Fibroblast of lung (primary cell): ENCODE measurements around the gene SCAPER. TPM values are rescaled to one million over a fixed set of nuclear protein-coding genes. Genes with fewer than 3 reads are reported as not detected.

Source experiments
- DNase-seq, 2 donors: peaks; one replicate each; pipeline versions ENCODE4 v3.0.0 to v3.0.0-alpha.2; 2010; ENCODE audit warnings: low read depth in 2 of 2
- H2AFZ ChIP-seq: 2 replicates; pipeline ENCODE4 v1.5.1; 2012; ENCODE audit warnings: low read length, control low read depth, inconsistent platforms
- H3K27ac ChIP-seq: 2 replicates; pipeline ENCODE4 v1.5.1; 2011; ENCODE audit warnings: low read length, control low read depth; ENCODE audit not compliant: insufficient read depth
- H3K27me3 ChIP-seq: 2 replicates; pipeline ENCODE4 v1.5.1; 2011; ENCODE audit warnings: mild to moderate bottlenecking, low read length; ENCODE audit not compliant: control insufficient read depth, insufficient read depth
- H3K36me3 ChIP-seq: 2 replicates; pipeline ENCODE4 v1.5.1; 2011; ENCODE audit warnings: low read length; ENCODE audit not compliant: control insufficient read depth, insufficient read depth
- H3K4me1 ChIP-seq: 2 replicates; pipeline ENCODE4 v1.5.1; 2011; ENCODE audit warnings: low read length; ENCODE audit not compliant: control insufficient read depth, insufficient read depth; ENCODE audit errors: extremely low read depth
- H3K4me2 ChIP-seq: 2 replicates; pipeline ENCODE4 v1.5.1; 2011; ENCODE audit warnings: low read length, control low read depth; ENCODE audit not compliant: insufficient read depth; ENCODE audit errors: extremely low read depth
- H3K4me3 ChIP-seq, 4 experiments: fragments of 200-600 bp in 1 of 4; sonication (generic) in 1 of 4; replicated peaks in 1 of 4; 2 replicates each; pipeline ENCODE4 v1.5.1; 2011 to 2016; ENCODE audit warnings: low read length in 4 of 4, low read depth in 3 of 4, mild to moderate bottlenecking in 3 of 4, control low read depth in 2 of 4, inconsistent platforms in 1 of 4, mixed read lengths in 1 of 4; ENCODE audit not compliant: insufficient read depth in 1 of 4; ENCODE audit errors: control extremely low read depth in 1 of 4
- H3K79me2 ChIP-seq: 2 replicates; pipeline ENCODE4 v1.5.1; 2012; ENCODE audit warnings: mild to moderate bottlenecking, low read length, inconsistent platforms; ENCODE audit not compliant: control insufficient read depth, insufficient read depth
- H3K9ac ChIP-seq: 2 replicates; pipeline ENCODE4 v1.5.1; 2011; ENCODE audit warnings: mild to moderate bottlenecking, low read length, control low read depth; ENCODE audit not compliant: insufficient read depth
- H3K9me3 ChIP-seq: 2 replicates; pipeline ENCODE4 v1.5.1; 2012; ENCODE audit warnings: low read depth, low read length; ENCODE audit not compliant: control insufficient read depth, insufficient read depth
- H4K20me1 ChIP-seq: 2 replicates; pipeline ENCODE4 v1.5.1; 2011; ENCODE audit warnings: low read length; ENCODE audit not compliant: control insufficient read depth, insufficient read depth; ENCODE audit errors: extremely low read depth
- CTCF ChIP-seq, 2 donors: IDR thresholded peaks in 1 of 2; conservative IDR thresholded peaks in 1 of 2; 1 replicate in 1 of 2; 2 replicates in 1 of 2; pipeline ENCODE4 v1.5.1; 2011 to 2012; ENCODE audit warnings: low read length in 2 of 2, control low read depth in 1 of 2, inconsistent platforms in 1 of 2, low read depth in 1 of 2, mild to moderate bottlenecking in 1 of 2
- EZH2 ChIP-seq: IDR thresholded peaks from 2 replicates; pipeline ENCODE4 v1.5.1; 2012; ENCODE audit warnings: low read length, control low read depth, mild to moderate bottlenecking; ENCODE audit errors: missing control alignments
- polyA plus RNA-seq, 2 donors: library from polyadenylated mRNA; depleted of rRNA in 1 of 2; stranded (reverse) in 1 of 2; unstranded in 1 of 2; fragments of >200 nt; gene quantifications; 2 replicates each; pipeline ENCODE4 v1.2.1, GENCODE V29; 2011 to 2012; ENCODE audit warnings: missing spikeins in 1 of 2
- total RNA-seq: library from RNA; depleted of rRNA; stranded (reverse); fragments of >200 nt; gene quantifications from 2 replicates; pipeline ENCODE4 v1.2.1, GENCODE V29; 2014

The SCAPER gene
- total and polyA plus RNA-seq, 2 donors (not counting 1 experiment from before 2014, with no cell fraction given): 2.3 to 9.1 TPM

GRCh38 chr15:76865548-76865991 is 39.6 kb downstream of the SCAPER start:
- no peak overlapping the region for H3K27ac ChIP-seq
- TF ChIP-seq EZH2: no peak
- TF ChIP-seq CTCF (conservative IDR thresholded peaks at IDR 0.05 in 1 of 2, IDR thresholded peaks at IDR 0.05 in 1 of 2; ENCODE audit: low read depth in 1 of 2, low read length in 2 of 2): no peak
- no peak overlapping the region for H3K9ac ChIP-seq

GRCh38 chr15:76864586-76864985 is 40.6 kb downstream of the SCAPER start:
- no peaks in the 10 kb centered on the region for H3K4me1 ChIP-seq
- H3K4me3 ChIP-seq: no peak overlapping the region
- H3K79me2 ChIP-seq: no peaks in the 10 kb centered on the region
- no peaks in the 10 kb centered on the region for H3K36me3 ChIP-seq
- H4K20me1 ChIP-seq: no peaks in the 10 kb centered on the region
- H2AFZ ChIP-seq: no peak overlapping the region
- no peak overlapping the region for H3K9ac ChIP-seq
- H3K4me2 ChIP-seq: no peak overlapping the region
- H3K27me3 ChIP-seq: no peaks in the 10 kb centered on the region
- TF ChIP-seq EZH2: no peak
- no peak for TF ChIP-seq CTCF (conservative IDR thresholded peaks at IDR 0.05 in 1 of 2, IDR thresholded peaks at IDR 0.05 in 1 of 2; ENCODE audit: low read depth in 1 of 2, low read length in 2 of 2)
- no peak for DNase-seq
- no peaks in the 10 kb centered on the region for H3K9me3 ChIP-seq
- H3K27ac ChIP-seq: no peak overlapping the region

More at GRCh38 chr15:76865548-76865991, 39.6 kb downstream of the SCAPER start:
- Histone ChIP-seq H3K4me1 (no peaks in the 10 kb centered on the region), H3K9me3 (no peaks in the 10 kb centered on the region), H4K20me1 (no peaks in the 10 kb centered on the region), H3K4me2 (no peak overlapping the region), H2AFZ (no peak overlapping the region), H3K79me2 (no peaks in the 10 kb centered on the region), H3K27me3 (no peaks in the 10 kb centered on the region), H3K4me3 (no peak overlapping the region), H3K36me3 (no peaks in the 10 kb centered on the region)
- DNase-seq: no peak

DNA sequence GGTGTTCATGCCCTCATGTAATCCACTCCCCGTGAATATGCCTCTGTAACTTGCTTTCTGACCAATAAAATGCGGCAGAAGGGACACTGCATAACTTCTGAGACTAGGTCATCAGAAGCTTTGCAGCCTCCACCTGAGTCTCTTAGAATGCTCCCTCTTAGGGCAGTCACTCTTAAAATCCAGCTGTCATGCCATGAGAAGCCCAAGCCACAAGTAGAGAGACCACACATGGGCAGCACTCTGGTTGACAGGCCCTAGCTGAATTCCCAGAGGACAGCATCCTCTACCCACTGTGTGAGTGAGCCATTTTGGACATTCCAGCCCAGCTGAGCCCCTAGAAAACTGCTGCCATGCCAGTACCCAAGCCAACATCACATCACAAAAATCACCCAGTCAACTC is 41.4 kb downstream of the SCAPER start:
- TF ChIP-seq CTCF (conservative IDR thresholded peaks at IDR 0.05 in 1 of 2, IDR thresholded peaks at IDR 0.05 in 1 of 2; ENCODE audit: low read depth in 1 of 2, low read length in 2 of 2): no peak
- no peak for TF ChIP-seq EZH2
- Histone ChIP-seq H3K36me3 (no peaks in the 10 kb centered on the region), H3K4me2 (no peak overlapping the region)

More for the DNA sequence above, 41.4 kb downstream of the SCAPER start:
- DNase-seq: no peak
- no peaks in the 10 kb centered on the region for H3K9me3 ChIP-seq
- H3K9ac ChIP-seq: no peak overlapping the region
- no peaks in the 10 kb centered on the region for H3K79me2 ChIP-seq
- no peak overlapping the region for H3K27ac ChIP-seq
- H3K27me3 ChIP-seq: no peaks in the 10 kb centered on the region
- no peaks in the 10 kb centered on the region for H3K4me1 ChIP-seq
- H4K20me1 ChIP-seq: no peaks in the 10 kb centered on the region
- H2AFZ ChIP-seq: no peak overlapping the region
- no peak overlapping the region for H3K4me3 ChIP-seq
